DND-41 (cell line): ENCODE data around the gene TMEM151A.
A peak's percentile ranks its signal among the peaks of the same experiment; 100 is the strongest.

Source experiments
- ATAC-seq: fragments of 200-7000 bp; cut with Tn5 transposase; 3 replicates; pipeline ENCODE4 v1.9.1; 2021; ENCODE audit warnings: low read depth; ENCODE audit not compliant: insufficient read depth
- DNase-seq: peaks from one replicate; pipeline ENCODE4 v3.0.0-alpha.2; 2020
- H2AFZ ChIP-seq: 2 replicates; pipeline ENCODE4 v1.6.0; 2012; ENCODE audit warnings: low read depth, low read length
- H3K27ac ChIP-seq: 2 replicates; pipeline ENCODE4 v1.5.1; 2012; ENCODE audit warnings: low read length, inconsistent platforms
- H3K27me3 ChIP-seq: fragments of 200-600 bp; sonication (generic); 2 replicates; pipeline ENCODE4 v1.6.0; 2012; ENCODE audit warnings: low read length, mild to moderate bottlenecking, inconsistent platforms; ENCODE audit not compliant: insufficient read depth, poor library complexity
- H3K36me3 ChIP-seq: 2 replicates; pipeline ENCODE4 v1.5.1; 2012; ENCODE audit warnings: low read length, inconsistent platforms; ENCODE audit not compliant: insufficient read depth
- H3K4me1 ChIP-seq: 2 replicates; pipeline ENCODE4 v1.5.1; 2012; ENCODE audit warnings: mild to moderate bottlenecking, low read length; ENCODE audit not compliant: insufficient read depth
- H3K4me2 ChIP-seq: 2 replicates; pipeline ENCODE4 v1.6.0; 2012; ENCODE audit warnings: mild to moderate bottlenecking, moderate library complexity, low read length, inconsistent platforms; ENCODE audit not compliant: insufficient read depth
- H3K4me3 ChIP-seq, 2 experiments: fragments of 200-600 bp in 1 of 2; shearing (Covaris generic) in 1 of 2; 2 replicates each; pipeline ENCODE4 v1.5.1; 2012 to 2016; ENCODE audit warnings: inconsistent platforms in 2 of 2, low read length in 2 of 2, mild to moderate bottlenecking in 2 of 2, low read depth in 1 of 2, moderate library complexity in 1 of 2
- H3K79me2 ChIP-seq: 2 replicates; pipeline ENCODE4 v1.6.0; 2012; ENCODE audit warnings: low read length, inconsistent platforms; ENCODE audit not compliant: insufficient read depth
- H3K9ac ChIP-seq: 2 replicates; pipeline ENCODE4 v1.6.0; 2012; ENCODE audit warnings: low read depth, mild to moderate bottlenecking, inconsistent platforms, low read length, moderate library complexity
- H3K9me3 ChIP-seq: 2 replicates; pipeline ENCODE4 v1.5.1; 2012; ENCODE audit warnings: low read length, moderate library complexity, mild to moderate bottlenecking, inconsistent platforms; ENCODE audit not compliant: insufficient read depth, severe bottlenecking
- H4K20me1 ChIP-seq: 2 replicates; pipeline ENCODE4 v1.6.0; 2012; ENCODE audit warnings: low read length; ENCODE audit not compliant: insufficient read depth
- CTCF ChIP-seq: IDR thresholded peaks from 2 replicates; pipeline ENCODE4 v1.5.1; 2012; ENCODE audit warnings: borderline replicate concordance, low read length, moderate library complexity, mild to moderate bottlenecking; ENCODE audit not compliant: poor library complexity, severe bottlenecking; ENCODE audit errors: extremely low read depth
- EZH2 ChIP-seq: IDR thresholded peaks from 3 replicates; pipeline ENCODE4 v1.6.1; 2012; ENCODE audit warnings: borderline replicate concordance, low read depth, mild to moderate bottlenecking, moderate library complexity, low read length, inconsistent platforms; ENCODE audit not compliant: severe bottlenecking

The TMEM151A gene

GRCh38 chr11:66283461-66284105, 8.1 kb upstream of the TMEM151A start:
- no peak overlapping the region for H3K27ac ChIP-seq
- no peak overlapping the region for H3K9ac ChIP-seq
- H3K4me1 ChIP-seq = peaks cover 26% of the 10 kb centered on the region
- H3K9me3 ChIP-seq = no peaks in the 10 kb centered on the region
- no peaks in the 10 kb centered on the region for H3K36me3 ChIP-seq
- H3K79me2 ChIP-seq = peaks cover 12% of the 10 kb centered on the region
- H3K4me3 ChIP-seq = no peak overlapping the region
- ATAC-seq (no peak), DNase-seq (no peak)
- H2AFZ ChIP-seq = no peak overlapping the region
- H4K20me1 ChIP-seq = peaks cover 45% of the 10 kb centered on the region
- H3K27me3 ChIP-seq = no peaks in the 10 kb centered on the region
- no peak overlapping the region for H3K4me2 ChIP-seq
- TF ChIP-seq CTCF = peak; percentile 2
- no peak for TF ChIP-seq EZH2

- peaks cover 14% of the 10 kb centered on the region for H3K79me2 ChIP-seq
Observed at GRCh38 chr11:66284526-66285078, 7.1 kb upstream of the TMEM151A start.

GRCh38 chr11:66285250-66285947, 6.3 kb upstream of the TMEM151A start:
- peaks cover 37% of the 10 kb centered on the region for H3K4me1 ChIP-seq
- TF ChIP-seq CTCF (no peak), EZH2 (no peak)
- no peak overlapping the region for H3K4me3 ChIP-seq
- ATAC-seq = no peak
- no peak overlapping the region for H2AFZ ChIP-seq
- H3K4me2 ChIP-seq = no peak overlapping the region
- DNase-seq = no peak
- no peaks in the 10 kb centered on the region for H3K27me3 ChIP-seq
- H3K36me3 ChIP-seq = no peaks in the 10 kb centered on the region
- H3K9ac ChIP-seq = no peak overlapping the region
- peaks cover 14% of the 10 kb centered on the region for H3K79me2 ChIP-seq
- no peak overlapping the region for H3K27ac ChIP-seq
- H4K20me1 ChIP-seq = peaks cover 31% of the 10 kb centered on the region
- no peaks in the 10 kb centered on the region for H3K9me3 ChIP-seq

More at GRCh38 chr11:66284526-66285078, 7.1 kb upstream of the TMEM151A start:
- no peak overlapping the region for H3K4me3 ChIP-seq
- H3K4me1 ChIP-seq = peaks cover 29% of the 10 kb centered on the region
- no peaks in the 10 kb centered on the region for H3K27me3 ChIP-seq
- H3K36me3 ChIP-seq = no peaks in the 10 kb centered on the region
- H2AFZ ChIP-seq = no peak overlapping the region
- H3K9ac ChIP-seq = no peak overlapping the region
- H4K20me1 ChIP-seq = peaks cover 39% of the 10 kb centered on the region
- H3K27ac ChIP-seq = no peak overlapping the region
- no peaks in the 10 kb centered on the region for H3K9me3 ChIP-seq
- no peak for TF ChIP-seq CTCF
- TF ChIP-seq EZH2 = no peak
- no peak overlapping the region for H3K4me2 ChIP-seq
- DNase-seq (no peak), ATAC-seq (no peak)
